BJ (cell line): ENCODE data around the gene PKDCC. TPM values are rescaled to one million over a fixed set of nuclear protein-coding genes. Genes with fewer than 3 reads are reported as not detected.

Experiments
- CTCF ChIA-PET: fragments of 350-600 bp; formaldehyde crosslinking; extraction: SDS; loops from one replicate; lab custom pipeline; 2021; ENCODE audit warnings: antibody characterized with exemption, inconsistent platforms; lab: Yijun Ruan, JAX
- POLR2A ChIA-PET: fragments of 300-600 bp; sonication (Branson Sonifier 250); formaldehyde crosslinking; extraction: SDS; loops from one replicate; lab custom pipeline; 2021; ENCODE audit warnings: antibody characterized with exemption; lab: Charles Lee
- DNase-seq: peaks from one replicate; pipeline ENCODE4 v3.0.0-alpha.2; 2011; ENCODE audit warnings: low read depth
- H3K27me3 ChIP-seq: 2 replicates; pipeline ENCODE4 v1.6.0; 2011; ENCODE audit warnings: low read length; ENCODE audit not compliant: control insufficient read depth, insufficient read depth
- H3K36me3 ChIP-seq: 2 replicates; pipeline ENCODE4 v1.5.1; 2011; ENCODE audit warnings: low read length; ENCODE audit not compliant: control insufficient read depth, insufficient read depth
- H3K4me3 ChIP-seq: 2 replicates; pipeline ENCODE4 v1.5.1; 2011; ENCODE audit warnings: low read depth, mild to moderate bottlenecking, control low read depth, low read length
- CTCF ChIP-seq: IDR thresholded peaks from 2 replicates; pipeline ENCODE4 v1.5.1; 2011; ENCODE audit warnings: low read depth, mild to moderate bottlenecking, control low read depth, inconsistent platforms, low read length, moderate library complexity; ENCODE audit not compliant: insufficient read depth
- polyA plus RNA-seq: library from polyadenylated mRNA; depleted of rRNA; stranded (reverse); fragments of >200 nt; gene quantifications from 2 replicates; pipeline ENCODE4 v1.2.3, GENCODE V29; 2011

PKDCC gene
- polyA plus RNA-seq, 1 experiment, result 6.6 TPM

DNA sequence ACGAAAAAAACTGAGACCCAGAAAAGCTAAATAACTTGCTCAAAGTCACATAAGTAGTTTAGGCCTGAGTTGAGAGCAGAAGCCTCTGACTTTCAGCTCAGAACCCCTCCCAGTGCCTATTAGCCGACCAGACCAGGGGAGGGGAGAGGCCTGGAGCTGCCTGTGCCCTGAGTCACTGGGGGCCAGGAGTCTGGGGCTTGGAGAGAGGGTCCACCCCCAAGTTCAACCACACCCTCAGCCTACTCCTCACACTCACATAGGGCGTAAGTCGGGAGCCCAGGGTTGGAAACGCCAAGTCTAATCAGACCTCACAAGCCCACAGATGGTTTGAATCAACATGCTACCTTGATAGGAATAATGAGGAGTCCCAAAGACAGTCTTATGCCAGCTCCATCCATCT lies 12.6 kb upstream of the PKDCC start:
- ChIA-PET POLR2A (no interaction called here), CTCF (no interaction called here)
- no peak for TF ChIP-seq CTCF
- Histone ChIP-seq H3K4me3 (no peak overlapping the region), H3K27me3 (peaks cover 7% of the 10 kb centered on the region), H3K36me3 (no peaks in the 10 kb centered on the region)
- no peak for DNase-seq

GRCh38 chr2:42036413-42036812 lies 11.4 kb upstream of the PKDCC start:
- no peak for TF ChIP-seq CTCF
- DNase-seq, result no peak
- Histone ChIP-seq H3K36me3 (no peaks in the 10 kb centered on the region), H3K4me3 (no peak overlapping the region), H3K27me3 (peaks cover 4% of the 10 kb centered on the region)
- ChIA-PET POLR2A (no interaction called here), CTCF (no interaction called here)

GRCh38 chr2:42036940-42037339 lies 10.9 kb upstream of the PKDCC start:
- DNase-seq, result no peak
- no peak for TF ChIP-seq CTCF
- CTCF ChIA-PET, result no interaction called here
- peaks cover 9% of the 10 kb centered on the region for H3K27me3 ChIP-seq
- no peaks in the 10 kb centered on the region for H3K36me3 ChIP-seq
- POLR2A ChIA-PET, result no interaction called here
- H3K4me3 ChIP-seq, result no peak overlapping the region

- TF ChIP-seq CTCF, result no peak
- POLR2A ChIA-PET, result no interaction called here
- no peak for DNase-seq
- H3K36me3 ChIP-seq, result no peaks in the 10 kb centered on the region
- no peak overlapping the region for H3K4me3 ChIP-seq
- CTCF ChIA-PET, result no interaction called here
- H3K27me3 ChIP-seq, result peaks cover 15% of the 10 kb centered on the region
These were observed 7.1 kb upstream of the PKDCC start for GRCh38 chr2:42040643-42041278.

- Histone ChIP-seq H3K4me3 (no peak overlapping the region), H3K36me3 (no peaks in the 10 kb centered on the region), H3K27me3 (peaks cover 15% of the 10 kb centered on the region)
- CTCF ChIA-PET, result interaction anchor here (1.1 kb wide), 1 partner anchor 126 kb away, joined by 3 read pairs; no protein-coding TSS in a partner anchor
- DNase-seq, result no peak
- POLR2A ChIA-PET, result no interaction called here
- TF ChIP-seq CTCF, result no peak
These were observed 6.3 kb upstream of the PKDCC start for GRCh38 chr2:42041377-42042127.
